H1 (cell line): ENCODE data around the gene C2CD5.

Experiments
- CHD2 ChIP-seq: IDR thresholded peaks from 2 replicates; pipeline ENCODE4 v1.6.1; 2012; ENCODE audit warnings: low read length, improper control_type of control experiment
- JUN ChIP-seq: IDR thresholded peaks from 2 replicates; pipeline ENCODE4 v1.6.1; 2011; ENCODE audit warnings: low read depth, mild to moderate bottlenecking, improper control_type of control experiment, low read length
- TF ChIP-seq, protein P1 (sequence below), 3 experiments: IDR thresholded peaks; 1 replicate in 2 of 3; 2 replicates in 1 of 3; pipeline versions ENCODE4 v1.5.1 to v1.6.1; 2011; ENCODE audit warnings: low read length in 3 of 3, mild to moderate bottlenecking in 3 of 3, inconsistent platforms in 2 of 3, low read depth in 1 of 3, moderate library complexity in 1 of 3; ENCODE audit not compliant: insufficient read depth in 1 of 3; ENCODE audit errors: control extremely low read depth in 1 of 3

DNA sequence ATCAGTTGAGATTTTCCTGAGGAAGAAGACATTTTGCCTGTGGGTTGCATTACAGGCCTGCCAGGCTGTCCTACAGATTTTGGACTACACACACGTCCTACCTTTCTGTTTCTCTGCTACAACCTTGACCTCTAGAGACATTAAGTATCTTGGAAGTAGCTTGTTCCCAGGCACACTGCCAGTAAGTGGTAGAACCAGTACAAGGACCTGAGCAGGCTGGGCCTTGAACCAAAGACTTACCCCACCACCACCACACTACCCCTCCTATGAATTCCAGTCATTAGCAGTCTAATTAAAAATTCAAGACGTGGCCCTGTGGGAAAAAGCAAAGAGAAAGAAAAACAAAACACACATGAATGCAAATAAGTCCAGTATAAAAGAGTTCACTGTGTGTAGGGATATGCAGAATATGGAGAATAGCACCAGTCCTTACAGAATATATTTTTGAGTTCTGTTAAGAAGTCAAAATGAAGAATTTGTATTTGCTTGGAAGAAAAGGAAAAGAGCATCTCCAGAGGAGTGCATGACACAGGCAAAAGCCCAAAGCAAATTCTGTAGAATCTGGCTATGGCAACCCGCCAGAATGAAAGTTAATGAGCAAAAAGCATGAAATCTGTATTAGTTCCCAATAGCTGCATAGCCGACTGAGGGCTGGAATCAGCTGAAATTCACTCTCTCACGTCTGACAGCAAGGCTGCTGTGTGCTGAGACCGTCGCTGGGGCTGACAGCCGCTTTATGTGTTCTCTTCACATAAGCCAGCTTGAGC is 135.5 kb downstream of the C2CD5 start:
- no peak for TF ChIP-seq CHD2
- TF ChIP-seq, protein P1, sequence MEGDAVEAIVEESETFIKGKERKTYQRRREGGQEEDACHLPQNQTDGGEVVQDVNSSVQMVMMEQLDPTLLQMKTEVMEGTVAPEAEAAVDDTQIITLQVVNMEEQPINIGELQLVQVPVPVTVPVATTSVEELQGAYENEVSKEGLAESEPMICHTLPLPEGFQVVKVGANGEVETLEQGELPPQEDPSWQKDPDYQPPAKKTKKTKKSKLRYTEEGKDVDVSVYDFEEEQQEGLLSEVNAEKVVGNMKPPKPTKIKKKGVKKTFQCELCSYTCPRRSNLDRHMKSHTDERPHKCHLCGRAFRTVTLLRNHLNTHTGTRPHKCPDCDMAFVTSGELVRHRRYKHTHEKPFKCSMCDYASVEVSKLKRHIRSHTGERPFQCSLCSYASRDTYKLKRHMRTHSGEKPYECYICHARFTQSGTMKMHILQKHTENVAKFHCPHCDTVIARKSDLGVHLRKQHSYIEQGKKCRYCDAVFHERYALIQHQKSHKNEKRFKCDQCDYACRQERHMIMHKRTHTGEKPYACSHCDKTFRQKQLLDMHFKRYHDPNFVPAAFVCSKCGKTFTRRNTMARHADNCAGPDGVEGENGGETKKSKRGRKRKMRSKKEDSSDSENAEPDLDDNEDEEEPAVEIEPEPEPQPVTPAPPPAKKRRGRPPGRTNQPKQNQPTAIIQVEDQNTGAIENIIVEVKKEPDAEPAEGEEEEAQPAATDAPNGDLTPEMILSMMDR (IDR thresholded peaks at IDR 0.05; ENCODE audit: control extremely low read depth in 1 of 3, insufficient read depth in 1 of 3, low read depth in 1 of 3, low read length in 3 of 3), result no peak
- TF ChIP-seq JUN, result no peak
